Measurements from ENCODE around the gene DRC7. TPM values are rescaled to one million over a fixed set of nuclear protein-coding genes. Genes with fewer than 3 reads are reported as not detected.
"Not testable (repeated sequence)": the region's sequence is repeated elsewhere in the genome, so short reads cannot be mapped to it uniquely, and the experiment has no call there.

DRC7 gene
- total RNA-seq, 1 experiment from 2014 or later: 0.85 TPM

GRCh38 chr16:57729182-57729484 is 34.5 kb downstream of the DRC7 start:
- no TSS peak for BruUV-seq (replicated peaks)
- no peaks in the 10 kb centered on the region for H3K79me2 ChIP-seq (ENCODE audit: low read depth)
- CTCF ChIA-PET: no interaction called here
- intact Hi-C loops (cut with micrococcal nuclease; ENCODE audit: unreplicated experiment): no loop called here
- H2AFZ ChIP-seq: no peak overlapping the region
- no peaks in the 10 kb centered on the region for H3K9me2 ChIP-seq (ENCODE audit: insufficient read depth)
- H3K4me2 ChIP-seq: no peak overlapping the region
- POLR2A ChIA-PET (ENCODE audit: unreplicated experiment): no interaction called here
- H3K27me3 ChIP-seq (ENCODE audit: insufficient read depth, low read depth): no peaks in the 10 kb centered on the region
- peaks cover 4% of the 10 kb centered on the region; the same call in 1 of the 2 replicates for H3K4me1 ChIP-seq (replicated peaks; ENCODE audit: insufficient read depth)
- no peaks in the 10 kb centered on the region for H3F3A ChIP-seq (ENCODE audit: insufficient read depth, low read depth)
- H3K4me3 ChIP-seq: no peak overlapping the region
- no peaks in the 10 kb centered on the region for H3K36me3 ChIP-seq (ENCODE audit: low read depth)
- no peak for DNase-seq
- H4K20me1 ChIP-seq (ENCODE audit: insufficient read depth): no peaks in the 10 kb centered on the region
- H3K27ac ChIP-seq: no peak overlapping the region
- TF ChIP-seq EZH2 (IDR thresholded peaks at IDR 0.05; ENCODE audit: low read depth) (no peak), CTCF (conservative IDR thresholded peaks at IDR 0.05) (no peak)
- no peaks in the 10 kb centered on the region for H3K9me3 ChIP-seq (ENCODE audit: insufficient read depth, low read depth)

GRCh38 chr16:57729852-57730251 is 35.2 kb downstream of the DRC7 start:
- H3F3A ChIP-seq (ENCODE audit: insufficient read depth, low read depth); H4K20me1 ChIP-seq (ENCODE audit: insufficient read depth); CTCF ChIA-PET; H3K9me3 ChIP-seq (ENCODE audit: insufficient read depth, low read depth); H3K4me3 ChIP-seq; POLR2A ChIA-PET (ENCODE audit: unreplicated experiment); H3K4me1 ChIP-seq (replicated peaks; ENCODE audit: insufficient read depth); DNase-seq; BruUV-seq (replicated peaks); H3K27ac ChIP-seq; H3K4me2 ChIP-seq; H3K27me3 ChIP-seq (ENCODE audit: insufficient read depth, low read depth); H3K79me2 ChIP-seq (ENCODE audit: low read depth); intact Hi-C loops (cut with micrococcal nuclease; ENCODE audit: unreplicated experiment); H2AFZ ChIP-seq; H3K9me2 ChIP-seq (ENCODE audit: insufficient read depth); H3K36me3 ChIP-seq (ENCODE audit: low read depth): not testable (repeated sequence)

- TF ChIP-seq CTCF (conservative IDR thresholded peaks at IDR 0.05): no peak
- no peak for TF ChIP-seq EZH2 (IDR thresholded peaks at IDR 0.05; ENCODE audit: low read depth)
- CTCF ChIA-PET: interaction anchor here (0.6 kb wide), 1 partner anchor 872 kb away, joined by 5 read pairs; no protein-coding TSS in a partner anchor
Observed at GRCh38 chr16:57730771-57731730, 36.4 kb downstream of the DRC7 start.

More at GRCh38 chr16:57730771-57731730, 36.4 kb downstream of the DRC7 start:
- DNase-seq: no peak
- H2AFZ ChIP-seq: no peak overlapping the region
- no peak overlapping the region for H3K27ac ChIP-seq
- no peak overlapping the region for H3K4me3 ChIP-seq
- no peaks in the 10 kb centered on the region for H3K9me2 ChIP-seq (ENCODE audit: insufficient read depth)
- H3K27me3 ChIP-seq (ENCODE audit: insufficient read depth, low read depth): no peaks in the 10 kb centered on the region
- no peaks in the 10 kb centered on the region for H4K20me1 ChIP-seq (ENCODE audit: insufficient read depth)
- peaks cover 7% of the 10 kb centered on the region; the same call in 1 of the 2 replicates for H3K4me1 ChIP-seq (replicated peaks; ENCODE audit: insufficient read depth)
- H3K4me2 ChIP-seq: no peak overlapping the region
- peaks cover 3% of the 10 kb centered on the region; the same call in 1 of the 2 replicates for H3F3A ChIP-seq (ENCODE audit: insufficient read depth, low read depth)
- no peaks in the 10 kb centered on the region for H3K9me3 ChIP-seq (ENCODE audit: insufficient read depth, low read depth)
- intact Hi-C loops (cut with micrococcal nuclease; ENCODE audit: unreplicated experiment): no loop called here
- POLR2A ChIA-PET (ENCODE audit: unreplicated experiment): no interaction called here
- no TSS peak for BruUV-seq (replicated peaks)
- peaks cover 6% of the 10 kb centered on the region; the same call in 1 of the 2 replicates for H3K79me2 ChIP-seq (ENCODE audit: low read depth)
- no peaks in the 10 kb centered on the region for H3K36me3 ChIP-seq (ENCODE audit: low read depth)
